Heart right ventricle (tissue), 16 donors: ENCODE results near the gene WDFY1. TPM values are rescaled to one million over a fixed set of nuclear protein-coding genes. Genes with fewer than 3 reads are reported as not detected.

Experiments used
- ATAC-seq, 8 donors: fragments of 200-7000 bp; cut with Tn5 transposase; one replicate each; pipeline ENCODE4 v1.9.1; 2020; ENCODE audit warnings: mild to moderate bottlenecking in 8 of 8, moderate library complexity in 8 of 8, moderate number of reproducible peaks in 1 of 8
- DNase-seq, 2 donors: peaks; one replicate each; pipeline ENCODE4 v3.0.0-alpha.2; 2020
- H3K27ac ChIP-seq, 10 donors: fragments of 200-600 bp; sonication (generic) in 2 of 10; one replicate each; pipeline versions ENCODE4 v1.5.0 to v1.8.0; 2020 to 2022; ENCODE audit warnings: mild to moderate bottlenecking in 3 of 10
- H3K27me3 ChIP-seq, 7 donors: fragments of 200-600 bp; one replicate each; pipeline ENCODE4 v1.8.0; 2021 to 2022; ENCODE audit warnings: mild to moderate bottlenecking in 2 of 7
- H3K36me3 ChIP-seq, 9 donors: fragments of 200-600 bp; sonication (generic) in 1 of 9; one replicate each; pipeline versions ENCODE4 v1.5.0 to v1.8.0; 2020 to 2022; ENCODE audit warnings: mild to moderate bottlenecking in 2 of 9
- H3K4me1 ChIP-seq, 9 donors: fragments of 200-600 bp; sonication (generic) in 1 of 9; one replicate each; pipeline versions ENCODE4 v1.5.0 to v1.8.0; 2020 to 2022; ENCODE audit warnings: mild to moderate bottlenecking in 4 of 9
- H3K4me3 ChIP-seq, 10 donors: fragments of 200-600 bp; sonication (generic) in 2 of 10; one replicate each; pipeline versions ENCODE4 v1.5.0 to v1.8.0; 2020 to 2022; ENCODE audit warnings: mild to moderate bottlenecking in 7 of 10, moderate library complexity in 2 of 10
- H3K9me3 ChIP-seq, 11 donors: fragments of 200-600 bp in 10 of 11; sonication (generic) in 2 of 11; one replicate each; pipeline versions ENCODE4 v1.5.0 to v1.8.0; 2013 to 2022; ENCODE audit warnings: mild to moderate bottlenecking in 2 of 11, control low read depth in 1 of 11, moderate library complexity in 1 of 11
- WGBS, 2 donors: extraction: QIAGEN DNeasy Blood & Tissue Kit; methylation state at CpG; one replicate each; pipeline ENCODE4 v1.1.7; 2013; ENCODE audit warnings: inconsistent platforms in 1 of 2; 5-methylcytosine and 5-hydroxymethylcytosine counted together
- intact Hi-C, 10 donors: fragments of 100-400 bp; cut with DNase I; formaldehyde crosslinking; loops; one replicate each; pipeline versions ENCODE4 v1.11.1 to v1.14.2; 2022
- polyA plus RNA-seq, 2 donors: library from polyadenylated mRNA; stranded (reverse); fragments of 200-250 nt; gene quantifications; one replicate each; pipeline ENCODE4 v1.2.3, GENCODE V29; 2013
- total RNA-seq, 10 donors: library from RNA; stranded (reverse); fragmentation: NEBNext Ultra II Directional in 3 of 10; extraction: Animal tissue kit (Norgen Biotek cat#: 25700) in 3 of 10; gene quantifications; one replicate each; pipeline versions ENCODE4 v1.2.1 to v1.2.4, GENCODE V29; 2021 to 2023
- TF ChIP-seq, protein P1 (sequence below), 9 donors: fragments of 200-600 bp; sonication (generic) in 2 of 9; IDR thresholded peaks; one replicate each; pipeline versions ENCODE4 v1.5.0 to v1.8.0; 2021 to 2022; ENCODE audit warnings: antibody characterized with exemption in 9 of 9, mild to moderate bottlenecking in 5 of 9, moderate library complexity in 1 of 9
- donor health status: Arrhythmogenic right ventricular cardiomyopathy.
- donor health status: ischemic (EF 13 %, LVEDD 7.1; RV severe dilation, severe dysfunction).
- donor health status: healthy with polysubstance abuse.
- donor health status: DM: no; HTN: yes; CAD: no.
- donor health status: DM: no; HTN: no; CAD: no.
- donor health status: ischemic (EF 25% LVEDD 6.9; RV normal size, moderate dysfunction).
- donor health status: ischemic (EF 25% LVEDD 5.7; RV mildly dilated, moderate dysfunction).
- donor health status: healthy.
- donor health status: DM: yes; HTN: yes; CAD: no.
- donor health status: Ischemic cardiomyopathy.
- donor health status: ischemic (EF 35%, LVEDD 5.7; RV mildly dilated, moderate dysfunction).
- donor health status: nonischemic (EF 11% LVEDD 7.7; RV severe dilation, severe dysfunction).
- donor health status: DM: yes; HTN: yes; CAD: no.
- donor health status: PGD.
- donor health status: ischemic (EF 29% LVEDD 5.4; RV normal size, mild dysfunction).
- donor health status: nonischemic (EF 23%, LVEDD 6.1; RV moderate dilation, normal function).

WDFY1 gene
- total and polyA plus RNA-seq, 12 donors, result 8.1 to 25.9 (median 14.3) TPM

- no peaks in the 10 kb centered on the region for H3K4me1 ChIP-seq
- TF ChIP-seq, protein P1, sequence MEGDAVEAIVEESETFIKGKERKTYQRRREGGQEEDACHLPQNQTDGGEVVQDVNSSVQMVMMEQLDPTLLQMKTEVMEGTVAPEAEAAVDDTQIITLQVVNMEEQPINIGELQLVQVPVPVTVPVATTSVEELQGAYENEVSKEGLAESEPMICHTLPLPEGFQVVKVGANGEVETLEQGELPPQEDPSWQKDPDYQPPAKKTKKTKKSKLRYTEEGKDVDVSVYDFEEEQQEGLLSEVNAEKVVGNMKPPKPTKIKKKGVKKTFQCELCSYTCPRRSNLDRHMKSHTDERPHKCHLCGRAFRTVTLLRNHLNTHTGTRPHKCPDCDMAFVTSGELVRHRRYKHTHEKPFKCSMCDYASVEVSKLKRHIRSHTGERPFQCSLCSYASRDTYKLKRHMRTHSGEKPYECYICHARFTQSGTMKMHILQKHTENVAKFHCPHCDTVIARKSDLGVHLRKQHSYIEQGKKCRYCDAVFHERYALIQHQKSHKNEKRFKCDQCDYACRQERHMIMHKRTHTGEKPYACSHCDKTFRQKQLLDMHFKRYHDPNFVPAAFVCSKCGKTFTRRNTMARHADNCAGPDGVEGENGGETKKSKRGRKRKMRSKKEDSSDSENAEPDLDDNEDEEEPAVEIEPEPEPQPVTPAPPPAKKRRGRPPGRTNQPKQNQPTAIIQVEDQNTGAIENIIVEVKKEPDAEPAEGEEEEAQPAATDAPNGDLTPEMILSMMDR (IDR thresholded peaks at IDR 0.05), result no peak
- no peak for ATAC-seq
- no peaks in the 10 kb centered on the region for H3K27me3 ChIP-seq
- no peaks in the 10 kb centered on the region for H3K9me3 ChIP-seq
- H3K4me3 ChIP-seq, result no peak overlapping the region
- H3K36me3 ChIP-seq, result peaks cover 0 to 49% (median 0%) of the 10 kb centered on the region in 9 donors
- intact Hi-C loops, result loop anchor here in 2 of 10 donors (10.0 kb wide), 2 partner anchors 388 to 658 kb away; no protein-coding TSS in a partner anchor
- no peak for DNase-seq
- WGBS, 2 donors, result 65 to 73% methylated on average over 3 of the region's 3 CpGs
- H3K27ac ChIP-seq, result no peak overlapping the region
Measured at GRCh38 chr2:223976635-223977226, 31.6 kb upstream of the WDFY1 start.

DNA sequence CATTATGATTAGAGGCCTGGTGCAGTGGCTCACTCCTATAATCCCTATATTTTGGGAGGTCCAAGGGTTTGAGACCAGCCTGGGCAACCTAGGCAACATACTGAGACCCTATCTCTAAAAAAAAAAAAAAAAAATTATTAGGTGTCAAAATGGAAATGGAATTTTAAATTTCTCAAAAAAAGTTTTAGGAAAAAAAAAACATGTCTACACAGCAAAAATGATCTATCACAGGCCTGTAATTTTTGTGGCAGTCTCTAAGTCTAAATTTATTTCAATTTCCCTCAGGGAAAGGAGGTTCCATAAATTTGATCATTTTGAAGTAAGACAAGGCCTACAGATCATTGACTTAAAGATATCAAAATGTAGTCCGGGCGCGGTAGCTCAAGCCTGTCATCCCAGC lies 28.5 kb upstream of the WDFY1 start:
- DNase-seq (no peak), ATAC-seq (no peak)
- 97 to 100% methylated on average over 3 of the region's 3 CpGs for WGBS, 2 donors
- Histone ChIP-seq H3K4me1 (peaks cover 0 to 5% (median 0%) of the 10 kb centered on the region in 9 donors), H3K36me3 (peaks cover 0 to 27% (median 0%) of the 10 kb centered on the region in 9 donors), H3K4me3 (no peak overlapping the region), H3K27ac (no peak overlapping the region), H3K9me3 (no peaks in the 10 kb centered on the region), H3K27me3 (no peaks in the 10 kb centered on the region)
- TF ChIP-seq, protein P1 (IDR thresholded peaks at IDR 0.05), result no peak
- intact Hi-C loops, result loop anchor here in 5 of 10 donors (5.0 to 10.0 kb wide), 5 partner anchors 309 to 679 kb away; no protein-coding TSS in a partner anchor

- H3K36me3 ChIP-seq, result peaks cover 0 to 29% (median 0%) of the 10 kb centered on the region in 9 donors
- DNase-seq (no peak), ATAC-seq (no peak)
- no peak overlapping the region for H3K4me3 ChIP-seq
- peaks cover 0 to 5% (median 0%) of the 10 kb centered on the region in 9 donors for H3K4me1 ChIP-seq
- no peak overlapping the region for H3K27ac ChIP-seq
- intact Hi-C loops, result loop anchor here in 5 of 10 donors (5.0 to 10.0 kb wide), 5 partner anchors 310 to 680 kb away; no protein-coding TSS in a partner anchor
- TF ChIP-seq, protein P1 (IDR thresholded peaks at IDR 0.05), result no peak
- no peaks in the 10 kb centered on the region for H3K9me3 ChIP-seq
- WGBS, 2 donors, result 61 to 72% methylated on average over 7 of the region's 7 CpGs
- no peaks in the 10 kb centered on the region for H3K27me3 ChIP-seq
Measured at GRCh38 chr2:223972656-223973102, 27.5 kb upstream of the WDFY1 start.

- H3K27me3 ChIP-seq, result no peaks in the 10 kb centered on the region
- intact Hi-C loops, result loop anchor here in 7 of 10 donors (1.0 to 10.0 kb wide), 8 partner anchors 21 to 681 kb away; no protein-coding TSS in a partner anchor
- H3K9me3 ChIP-seq, result no peaks in the 10 kb centered on the region
- H3K4me1 ChIP-seq, result peaks cover 0 to 5% (median 0%) of the 10 kb centered on the region in 9 donors
- no peak overlapping the region for H3K4me3 ChIP-seq
- no peak overlapping the region for H3K27ac ChIP-seq
- WGBS, 2 donors, result 91 to 92% methylated on average over 5 of the region's 5 CpGs
- peaks cover 0 to 31% (median 4%) of the 10 kb centered on the region in 9 donors for H3K36me3 ChIP-seq
- TF ChIP-seq, protein P1 (IDR thresholded peaks at IDR 0.05), result no peak
- DNase-seq (no peak), ATAC-seq (no peak)
Measured at GRCh38 chr2:223971731-223972130, 26.6 kb upstream of the WDFY1 start.
